T47D (cell line): ENCODE measurements around the gene GPC1.

Experiments
- DNase-seq, 2 experiments: peaks; one replicate each; pipeline versions ENCODE4 v3.0.0 to v3.0.0-alpha.2; 2011 to 2012; ENCODE audit warnings: low read depth in 1 of 2, low spot score in 1 of 2
- JUND ChIP-seq: IDR thresholded peaks from 2 replicates; pipeline ENCODE4 v1.6.1; 2012; ENCODE audit warnings: low read depth
- in situ Hi-C: cut with HindIII; loops from 2 replicates; pipeline ENCODE4 v1.10.0; 2016; ENCODE audit warnings: low sequenced_read_pairs, low pct_unique_long_range_greater_than_20kb

GPC1 gene

DNA sequence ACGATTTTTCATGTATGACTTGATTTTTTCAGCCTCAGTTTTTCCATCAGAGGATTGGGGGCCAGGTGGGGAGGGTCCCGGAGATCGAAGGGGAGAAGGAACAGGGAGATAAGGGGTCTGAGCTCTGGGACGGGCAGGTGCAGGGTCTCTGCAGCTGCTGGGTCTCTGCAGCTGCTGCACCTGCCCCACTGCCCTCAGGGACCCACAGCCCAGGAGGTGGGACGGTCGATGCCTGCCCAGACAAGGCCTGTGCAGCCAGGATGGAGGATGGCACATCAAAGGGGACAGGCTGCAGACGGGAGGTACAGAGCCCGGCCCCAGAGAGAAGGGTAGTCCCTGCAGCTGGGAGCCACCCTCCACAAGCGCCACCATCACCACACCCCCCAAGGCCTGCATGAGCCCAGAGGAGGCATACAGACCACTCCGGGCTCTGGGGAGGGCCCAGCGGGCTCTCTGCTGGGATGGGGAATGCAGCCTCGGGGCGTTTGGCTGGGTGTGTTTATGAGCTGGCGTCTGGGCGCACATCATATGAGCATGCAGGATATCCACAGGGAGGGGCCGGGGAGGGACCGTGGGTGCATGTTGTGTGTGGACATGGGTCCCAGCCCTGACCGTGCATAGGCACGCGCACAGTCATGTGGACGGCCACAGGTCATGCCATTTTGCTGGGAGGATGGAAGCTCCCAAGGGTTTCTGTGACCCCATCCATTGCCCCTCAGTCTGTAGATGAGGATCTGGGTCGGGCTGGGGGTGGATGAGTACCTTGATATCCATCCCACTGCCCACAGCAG lies 34.9 kb upstream of the GPC1 start:
- in situ Hi-C loops: no loop called here
- DNase-seq: no peak
- no peak for TF ChIP-seq JUND

GRCh38 chr2:240401308-240401707 lies 34.2 kb upstream of the GPC1 start:
- TF ChIP-seq JUND: no peak
- in situ Hi-C loops: no loop called here
- no peak for DNase-seq

DNA sequence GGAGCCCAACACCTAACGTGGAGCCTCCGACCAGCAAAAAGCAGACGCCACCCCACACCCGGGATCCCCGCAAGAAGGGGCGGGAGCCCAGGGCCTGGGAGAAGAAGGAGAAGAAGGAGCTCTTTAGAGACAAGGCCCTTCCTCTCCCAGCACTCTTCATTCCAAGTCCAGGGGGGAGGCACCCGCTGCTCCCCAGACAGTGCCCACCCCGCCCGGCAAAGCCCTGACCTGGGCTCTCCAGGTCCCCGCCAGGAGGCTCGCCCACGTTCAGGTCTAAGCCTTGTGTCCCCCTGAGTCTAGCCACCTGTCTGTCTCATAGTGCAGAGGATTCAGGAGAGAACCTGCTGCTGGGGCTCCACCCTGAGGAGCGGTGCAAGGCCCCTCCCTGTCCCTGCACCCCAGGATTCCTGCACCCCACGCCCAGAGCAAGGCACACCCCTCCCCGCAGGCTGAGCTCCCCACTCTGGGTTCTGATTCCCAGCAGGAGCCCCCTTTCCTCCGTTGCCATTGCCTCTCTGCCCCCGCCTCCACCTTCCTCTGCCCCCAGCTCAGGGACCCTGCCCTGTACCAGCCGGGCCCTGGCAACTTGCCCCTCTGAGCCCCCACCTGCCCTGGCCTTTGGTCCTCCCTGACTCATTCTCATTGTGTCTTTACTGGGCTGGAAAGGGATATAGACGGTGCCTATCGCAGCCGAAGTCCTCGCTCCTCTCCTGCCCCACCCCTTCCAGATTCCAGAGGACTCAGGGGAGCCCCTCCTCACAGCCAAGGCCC lies 33.5 kb upstream of the GPC1 start:
- in situ Hi-C loops: no loop called here
- DNase-seq: no peak
- TF ChIP-seq JUND: no peak

- DNase-seq: no peak
- TF ChIP-seq JUND: no peak
- in situ Hi-C loops: no loop called here
Observed at GRCh38 chr2:240402566-240403272, 32.7 kb upstream of the GPC1 start.

DNA sequence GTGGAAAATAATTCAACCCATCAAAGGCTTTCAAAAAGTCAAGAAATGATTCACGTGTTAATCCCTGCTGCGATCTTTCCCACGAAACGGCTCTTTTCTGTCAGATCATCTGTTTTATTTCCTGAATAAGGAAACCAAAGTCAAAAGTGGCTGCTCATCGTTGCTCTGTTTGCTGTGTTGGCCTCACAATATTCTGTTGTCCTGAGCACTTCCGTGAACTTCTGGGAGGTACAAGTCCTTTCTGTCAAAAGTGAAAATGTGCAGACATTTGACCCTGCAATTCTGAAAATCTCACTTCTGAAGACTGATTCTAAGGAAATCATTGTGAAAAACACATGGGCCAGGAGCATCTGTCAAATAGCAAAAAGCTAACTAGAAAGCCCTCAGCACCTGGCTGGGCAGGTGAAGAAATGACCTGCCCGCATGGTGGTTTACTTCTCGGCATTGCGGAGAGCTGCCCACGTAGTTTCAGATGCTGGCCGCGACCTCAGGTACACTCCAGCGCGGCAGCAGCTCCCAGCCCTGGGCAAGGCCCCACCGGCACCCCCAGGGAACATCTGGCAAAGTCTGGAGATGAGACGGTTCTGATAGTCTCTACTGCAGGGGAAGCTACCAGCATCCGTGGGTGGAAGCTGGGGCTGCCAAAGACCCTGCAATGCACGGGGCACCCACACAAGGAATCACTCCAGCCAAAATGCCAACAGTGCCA lies 31.9 kb upstream of the GPC1 start:
- no peak for TF ChIP-seq JUND
- in situ Hi-C loops: no loop called here
- DNase-seq: no peak

DNA sequence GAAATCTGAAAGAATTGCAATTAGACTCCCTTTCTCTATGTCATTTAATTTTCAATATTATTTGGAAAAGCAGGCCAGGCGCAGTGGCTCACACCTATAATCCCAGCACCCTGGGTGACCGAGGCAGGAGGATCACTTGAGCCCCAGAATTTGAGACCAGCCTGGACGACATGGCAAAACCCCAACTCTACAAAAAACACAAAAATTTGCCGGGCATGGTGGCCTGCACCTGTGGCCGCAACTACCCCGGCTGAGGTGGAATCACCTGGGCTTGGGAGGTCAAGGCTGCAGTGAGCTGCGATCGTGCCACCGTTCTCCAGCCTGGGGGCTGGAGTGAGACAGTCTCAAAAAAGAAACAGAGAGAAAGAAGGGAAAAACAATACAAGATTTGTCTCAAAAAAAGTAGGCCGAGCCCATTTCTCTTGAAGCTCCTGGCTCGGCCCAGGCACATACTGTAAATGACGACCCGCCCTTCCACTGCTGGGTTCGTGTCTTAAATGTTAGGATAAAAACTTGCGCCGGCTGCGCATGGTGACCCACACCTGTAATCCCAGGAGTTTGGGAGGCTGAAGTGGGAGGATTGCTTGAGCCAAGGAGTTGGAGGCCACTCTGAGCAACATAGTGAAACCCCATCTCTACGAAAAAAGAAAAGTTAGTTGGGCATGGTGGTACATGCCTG lies 31.1 kb upstream of the GPC1 start:
- in situ Hi-C loops: no loop called here
- no peak for TF ChIP-seq JUND
- DNase-seq: no peak

GRCh38 chr2:240405133-240405532 lies 30.3 kb upstream of the GPC1 start:
- DNase-seq: no peak
- TF ChIP-seq JUND: no peak
- in situ Hi-C loops: no loop called here

- no peak for TF ChIP-seq JUND
- in situ Hi-C loops: no loop called here
- DNase-seq: no peak
Observed at GRCh38 chr2:240405684-240406313, 29.7 kb upstream of the GPC1 start.

DNA sequence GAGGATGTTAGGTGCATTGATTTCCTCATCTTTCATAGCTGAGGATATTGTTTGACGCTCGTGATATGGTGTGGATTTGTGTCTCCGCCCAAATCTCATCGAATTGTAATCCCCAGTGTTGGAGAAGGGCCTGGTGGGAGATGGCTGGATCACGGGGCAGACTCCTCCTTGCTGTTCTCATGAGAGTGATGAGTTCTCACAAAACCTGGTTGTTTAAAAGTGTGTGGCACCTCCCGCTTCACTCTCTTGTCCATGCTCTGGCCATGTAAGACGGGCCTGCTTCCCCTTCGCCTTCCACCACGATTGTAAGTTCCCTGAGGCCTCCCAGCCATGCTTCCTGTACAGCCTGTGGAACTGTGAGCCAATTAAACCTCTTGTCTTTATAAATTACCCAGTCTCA lies 28.4 kb upstream of the GPC1 start:
- no peak for DNase-seq
- in situ Hi-C loops: no loop called here
- TF ChIP-seq JUND: no peak

DNA sequence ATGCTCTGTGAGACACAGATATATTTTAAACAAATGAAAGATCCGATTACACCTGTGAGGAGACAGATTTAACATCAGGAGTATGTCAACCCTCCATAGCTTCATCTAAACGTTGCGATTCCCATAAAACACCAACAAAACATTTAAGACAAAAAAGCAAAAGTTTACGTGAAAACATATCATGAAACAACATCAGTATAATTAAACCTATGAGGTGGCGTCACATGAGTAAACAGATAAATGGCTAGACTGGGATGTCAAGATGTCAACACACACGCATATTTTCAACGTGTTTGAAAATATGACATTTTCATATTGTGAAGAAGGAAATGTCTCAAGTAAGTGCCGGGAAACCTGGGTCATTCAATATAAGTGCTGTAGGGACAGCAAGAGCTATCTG lies 25.5 kb upstream of the GPC1 start:
- DNase-seq: no peak
- in situ Hi-C loops: no loop called here
- TF ChIP-seq JUND: no peak

- no peak for DNase-seq
- in situ Hi-C loops: no loop called here
- TF ChIP-seq JUND: no peak
Observed at GRCh38 chr2:240410808-240411207, 24.7 kb upstream of the GPC1 start.
